Measurements from ENCODE around the gene REC8.
A peak's percentile ranks its signal among the peaks of the same experiment; 100 is the strongest.

The REC8 gene

DNA sequence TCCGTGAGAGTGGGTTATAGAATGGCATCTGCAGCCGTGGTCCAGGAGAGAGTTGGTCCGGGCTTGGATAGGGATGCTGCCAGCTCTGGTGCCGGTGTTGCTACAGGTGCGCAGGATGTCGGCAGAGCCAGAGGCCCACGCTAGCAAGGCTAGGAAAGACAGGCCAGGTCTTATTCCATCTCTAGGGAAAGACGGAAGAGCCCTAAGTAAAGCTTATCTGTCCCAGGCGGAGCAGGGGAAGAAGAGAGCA is 36.4 kb upstream of the REC8 start:
- Mint-ChIP-seq H3K36me3 (peaks cover 40% of the 10 kb centered on the region), H3K4me1 (peaks cover 59% of the 10 kb centered on the region), H3K9me3 (no peaks in the 10 kb centered on the region), H3K27ac (peak overlapping the region; percentile 81), H3K4me3 (peak overlapping the region; percentile 87)
- ATAC-seq (peak; percentile 2), DNase-seq (ENCODE audit: low spot score in 2 of 2) (no peak)

DNA sequence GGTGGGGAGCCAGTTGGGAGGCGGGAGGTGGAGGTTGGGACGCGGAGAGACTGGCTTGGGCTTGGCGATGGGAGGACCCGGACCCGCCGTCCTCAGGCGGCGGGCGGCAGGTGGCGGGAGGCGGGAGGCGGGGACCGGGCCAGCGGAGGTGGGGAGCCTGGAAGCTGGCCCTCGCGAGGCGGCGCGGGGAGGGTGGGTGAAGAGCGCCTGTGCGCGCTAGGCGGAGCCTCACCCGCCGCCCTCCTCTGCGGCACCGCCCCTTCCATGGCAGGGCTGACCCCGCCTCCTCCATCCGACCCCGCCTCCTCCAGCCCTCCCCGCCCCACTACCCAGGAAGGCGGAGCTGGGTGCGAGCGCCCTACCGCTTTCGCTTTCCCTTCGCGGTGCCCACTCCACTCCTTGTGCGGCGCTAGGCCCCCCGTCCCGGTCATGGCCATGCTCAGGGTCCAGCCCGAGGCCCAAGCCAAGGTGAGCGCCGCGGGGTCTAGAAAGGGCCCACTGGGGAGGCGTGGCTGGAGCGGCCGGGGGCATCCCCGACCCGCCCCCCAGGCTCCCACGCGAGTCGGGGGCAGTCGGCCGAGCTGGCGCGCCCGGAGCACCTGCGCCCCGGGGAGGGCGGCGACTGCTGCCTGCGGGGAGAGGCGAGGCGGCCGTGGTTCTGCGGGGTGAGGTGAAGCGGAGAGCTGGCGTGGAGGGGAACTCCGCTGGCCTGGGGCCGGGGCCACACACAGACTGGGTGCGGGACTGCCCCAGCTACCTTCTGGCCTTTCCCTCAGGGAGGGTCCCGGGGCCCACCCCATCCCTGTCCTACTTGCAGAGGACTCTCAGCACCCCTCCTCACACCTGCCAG is 35.8 kb upstream of the REC8 start, which contains the start of gene PSME1:
PSME1 (plus strand) TSS at position 361 of the 850 bp plus-strand sequence; CDS start at position 430, 69 bp downstream.
- Mint-ChIP-seq H3K36me3 (peaks cover 46% of the 10 kb centered on the region), H3K4me3 (peak within 1 kb of the TSS; percentile 87), H3K4me1 (peaks cover 64% of the 10 kb centered on the region), H3K27ac (peak within 1 kb of the TSS; percentile 92), H3K9me3 (no peaks in the 10 kb centered on the region)
- ATAC-seq (peak; percentile 94), DNase-seq (ENCODE audit: low spot score in 2 of 2) (peak; percentile 91 to 97)

DNA sequence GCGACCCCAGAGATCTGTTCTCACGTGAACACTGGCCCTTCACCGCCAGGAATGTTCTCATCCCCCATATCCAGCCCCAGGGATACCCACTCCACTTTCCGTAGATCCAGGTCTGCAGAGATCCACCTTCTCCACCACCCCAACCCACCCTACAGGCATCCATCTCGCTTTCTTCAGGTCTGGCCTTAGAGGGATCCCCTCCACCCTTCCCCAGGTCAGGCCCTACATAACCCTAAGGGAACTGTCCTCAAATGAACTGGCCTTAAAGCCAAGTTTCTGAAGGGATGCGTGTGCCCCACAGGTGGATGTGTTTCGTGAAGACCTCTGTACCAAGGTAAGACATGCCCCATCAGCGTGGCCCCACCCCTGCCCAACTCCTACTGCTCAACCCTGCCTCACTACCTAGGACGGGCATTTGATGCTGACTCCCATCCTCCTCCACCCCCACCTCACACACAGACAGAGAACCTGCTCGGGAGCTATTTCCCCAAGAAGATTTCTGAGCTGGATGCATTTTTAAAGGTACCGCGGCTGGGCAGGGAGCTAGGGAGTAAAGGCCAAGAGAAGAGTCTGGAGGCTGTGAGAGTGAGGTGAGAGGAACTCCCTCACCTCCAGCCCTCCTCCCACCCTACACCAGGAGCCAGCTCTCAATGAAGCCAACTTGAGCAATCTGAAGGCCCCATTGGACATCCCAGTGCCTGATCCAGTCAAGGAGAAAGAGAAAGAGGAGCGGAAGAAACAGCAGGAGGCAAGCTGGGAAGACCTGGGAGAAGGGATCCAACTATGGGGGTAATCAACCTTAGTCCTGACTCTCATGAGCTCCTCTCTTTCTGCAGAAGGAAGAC is 35.0 kb upstream of the REC8 start:
- ATAC-seq: no peak
- Mint-ChIP-seq H3K9me3 (no peaks in the 10 kb centered on the region), H3K4me3 (peak overlapping the region; percentile 87), H3K4me1 (peaks cover 64% of the 10 kb centered on the region), H3K27ac (peak overlapping the region; percentile 92), H3K36me3 (peaks cover 54% of the 10 kb centered on the region)
- DNase-seq (ENCODE audit: low spot score in 2 of 2): no peak

DNA sequence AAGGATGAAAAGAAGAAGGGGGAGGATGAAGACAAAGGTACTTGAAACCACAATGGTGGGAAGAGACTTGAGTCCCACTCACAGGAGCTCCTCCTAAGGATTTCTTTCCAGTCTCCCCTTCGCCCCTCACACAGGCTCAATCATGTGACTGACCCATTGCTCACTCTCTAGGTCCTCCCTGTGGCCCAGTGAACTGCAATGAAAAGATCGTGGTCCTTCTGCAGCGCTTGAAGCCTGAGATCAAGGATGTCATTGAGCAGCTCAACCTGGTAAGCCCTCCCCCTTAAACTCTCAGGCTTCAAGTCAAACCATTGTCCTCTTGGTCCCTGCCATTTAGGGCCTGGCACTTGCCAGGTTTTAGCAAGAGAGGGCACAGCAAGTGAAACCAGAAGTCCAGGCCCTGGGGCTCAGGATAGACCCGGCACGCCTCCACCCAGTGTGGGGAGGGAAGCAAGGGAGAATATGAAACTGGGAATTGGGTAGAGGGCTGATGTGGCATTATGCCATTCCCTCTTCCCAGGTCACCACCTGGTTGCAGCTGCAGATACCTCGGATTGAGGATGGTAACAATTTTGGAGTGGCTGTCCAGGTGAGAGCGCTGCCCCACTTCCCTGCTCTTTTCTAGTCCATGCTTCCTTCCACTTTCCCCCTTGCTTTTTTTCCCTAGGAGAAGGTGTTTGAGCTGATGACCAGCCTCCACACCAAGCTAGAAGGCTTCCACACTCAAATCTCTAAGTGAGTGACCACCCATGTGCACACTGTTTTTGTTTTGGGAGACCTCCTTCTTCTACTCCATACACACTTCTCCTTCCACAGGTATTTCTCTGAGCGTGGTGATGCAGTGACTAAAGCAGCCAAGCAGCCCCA is 34.1 kb upstream of the REC8 start:
- peak overlapping the region; percentile 92 for H3K27ac Mint-ChIP-seq

DNA sequence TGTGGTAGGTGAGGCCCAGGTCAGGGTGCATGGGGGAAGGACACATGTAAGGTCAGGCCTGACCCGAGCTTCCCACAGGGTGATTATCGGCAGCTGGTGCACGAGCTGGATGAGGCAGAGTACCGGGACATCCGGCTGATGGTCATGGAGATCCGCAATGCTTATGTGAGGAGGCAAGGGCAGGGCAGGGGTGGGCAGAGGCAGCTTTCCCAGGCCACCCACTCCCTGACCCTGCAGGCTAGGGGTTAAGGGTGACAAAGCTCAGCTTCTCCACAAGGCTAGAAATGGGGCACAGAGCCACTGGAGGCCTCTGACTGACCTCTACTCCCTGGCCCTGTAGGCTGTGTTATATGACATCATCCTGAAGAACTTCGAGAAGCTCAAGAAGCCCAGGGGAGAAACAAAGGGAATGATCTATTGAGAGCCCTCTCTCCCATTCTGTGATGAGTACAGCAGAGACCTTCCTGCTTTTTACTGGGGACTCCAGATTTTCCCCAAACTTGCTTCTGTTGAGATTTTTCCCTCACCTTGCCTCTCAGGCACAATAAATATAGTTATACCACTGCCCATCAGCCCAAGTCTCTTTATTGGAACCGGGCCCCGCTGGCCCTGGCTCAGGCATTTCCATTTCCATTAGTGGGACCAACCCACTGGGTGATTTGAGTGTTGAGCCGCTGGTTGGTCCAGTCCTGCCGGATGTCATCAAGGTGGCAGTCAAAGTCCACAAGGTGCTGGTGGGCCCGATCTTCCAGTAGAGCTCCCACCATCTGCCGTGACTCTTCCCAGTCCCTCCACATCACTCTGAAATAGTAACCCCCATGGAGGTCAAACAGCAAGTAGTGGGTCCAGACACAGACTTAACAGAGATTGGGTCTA is 33.2 kb upstream of the REC8 start:
- H3K4me1 Mint-ChIP-seq: peaks cover 67% of the 10 kb centered on the region

More for the DNA sequence above, 34.1 kb upstream of the REC8 start:
- Mint-ChIP-seq H3K4me1 (peaks cover 62% of the 10 kb centered on the region), H3K4me3 (peak overlapping the region; percentile 87), H3K9me3 (no peaks in the 10 kb centered on the region), H3K36me3 (peaks cover 63% of the 10 kb centered on the region)
- ATAC-seq (no peak), DNase-seq (ENCODE audit: low spot score in 2 of 2) (no peak)

DNA sequence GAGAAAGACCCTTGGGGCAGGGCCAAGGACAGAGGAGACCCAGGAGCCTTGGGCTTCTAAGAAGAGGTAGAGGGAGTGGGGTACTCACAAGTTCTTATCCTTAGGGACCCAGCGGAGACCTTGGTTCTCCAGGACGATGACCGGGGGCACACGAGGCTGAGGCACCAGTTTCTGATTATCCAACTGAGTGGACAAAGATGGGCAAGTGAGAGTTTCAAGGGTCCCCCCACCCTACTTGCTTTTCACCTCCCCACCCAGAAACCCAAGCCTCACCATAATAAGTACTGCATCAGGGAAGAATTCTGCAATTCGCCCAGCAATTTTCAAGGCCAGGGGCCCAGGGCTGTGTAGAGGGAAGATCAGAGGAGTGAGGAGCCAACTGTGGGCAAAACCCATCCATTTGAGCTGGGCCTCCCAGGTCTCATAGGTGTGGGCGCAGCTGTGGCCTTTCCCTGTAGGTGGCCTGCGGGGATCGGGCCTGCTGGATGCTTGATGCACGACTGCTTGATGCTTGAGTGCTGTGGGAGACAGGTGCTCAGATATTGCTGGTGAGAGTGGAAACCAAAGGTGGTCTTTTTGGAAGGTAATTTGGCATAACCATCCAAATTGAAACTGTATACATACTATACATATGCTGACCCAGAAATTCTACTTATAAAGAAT is 32.5 kb upstream of the REC8 start:
- DNase-seq (ENCODE audit: low spot score in 2 of 2) (no peak), ATAC-seq (no peak)
- H3K36me3 Mint-ChIP-seq: peaks cover 79% of the 10 kb centered on the region
- H3K27ac Mint-ChIP-seq: peak overlapping the region; percentile 56
- no peaks in the 10 kb centered on the region for H3K9me3 Mint-ChIP-seq
- H3K4me3 Mint-ChIP-seq: peak overlapping the region; percentile 87
- H3K4me1 Mint-ChIP-seq: peaks cover 73% of the 10 kb centered on the region

More for the DNA sequence above, 33.2 kb upstream of the REC8 start:
- H3K9me3 Mint-ChIP-seq: no peaks in the 10 kb centered on the region
- H3K4me3 Mint-ChIP-seq: peak overlapping the region; percentile 87
- peaks cover 72% of the 10 kb centered on the region for H3K36me3 Mint-ChIP-seq
- DNase-seq (ENCODE audit: low spot score in 2 of 2) (no peak), ATAC-seq (no peak)
- peak overlapping the region; percentile 56 for H3K27ac Mint-ChIP-seq

DNA sequence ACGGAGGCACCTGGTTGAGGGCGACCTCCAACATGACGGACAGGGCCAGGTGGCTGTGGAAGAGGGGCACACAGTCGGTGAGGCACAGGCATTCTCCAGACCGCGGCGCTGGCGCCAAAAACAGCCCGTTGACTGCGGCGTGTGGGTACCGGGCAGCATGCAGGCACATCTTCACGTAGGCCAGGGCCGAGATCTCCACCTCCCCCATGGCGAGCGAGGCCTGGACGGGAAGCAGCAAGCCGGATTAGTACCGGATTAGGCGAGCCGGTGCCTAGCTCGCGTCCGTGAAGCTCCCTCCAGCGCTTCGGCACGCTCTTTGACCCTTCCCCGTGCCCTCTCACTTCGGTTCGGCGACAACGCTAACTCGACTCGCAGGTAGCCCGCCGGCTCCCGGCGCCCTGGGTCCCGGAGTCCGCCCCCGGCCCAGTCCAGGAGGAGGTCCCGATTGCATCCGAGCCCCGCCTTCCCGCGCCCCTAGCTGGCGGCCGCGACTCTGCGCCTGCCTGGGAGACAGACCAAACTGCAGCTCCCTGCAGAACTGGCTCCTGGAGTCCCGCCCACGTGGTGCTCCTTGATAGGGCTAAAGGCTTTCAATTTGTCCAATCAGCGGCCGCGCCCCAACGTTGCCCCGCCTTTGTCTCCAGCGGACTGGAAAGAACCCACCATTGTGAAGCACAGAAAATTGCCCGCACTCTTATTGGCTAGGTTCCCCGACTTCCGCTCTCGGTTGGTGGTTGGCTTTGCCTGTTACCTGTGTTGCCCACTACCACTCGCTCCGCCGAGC is 30.6 kb upstream of the REC8 start, which contains the start of gene EMC9:
EMC9 (minus strand) TSS at position 495 of the 784 bp plus-strand sequence; CDS start at position 208, 287 bp downstream.
- H3K4me3 Mint-ChIP-seq: peak within 1 kb of the TSS; percentile 87
- H3K4me1 Mint-ChIP-seq: peaks cover 79% of the 10 kb centered on the region
- H3K27ac Mint-ChIP-seq: peak within 1 kb of the TSS; percentile 92
- H3K9me3 Mint-ChIP-seq: no peaks in the 10 kb centered on the region
- DNase-seq (ENCODE audit: low spot score in 2 of 2) (peak; percentile 93 to 99), ATAC-seq (peak; percentile 92)
- H3K36me3 Mint-ChIP-seq: peaks cover 98% of the 10 kb centered on the region

DNA sequence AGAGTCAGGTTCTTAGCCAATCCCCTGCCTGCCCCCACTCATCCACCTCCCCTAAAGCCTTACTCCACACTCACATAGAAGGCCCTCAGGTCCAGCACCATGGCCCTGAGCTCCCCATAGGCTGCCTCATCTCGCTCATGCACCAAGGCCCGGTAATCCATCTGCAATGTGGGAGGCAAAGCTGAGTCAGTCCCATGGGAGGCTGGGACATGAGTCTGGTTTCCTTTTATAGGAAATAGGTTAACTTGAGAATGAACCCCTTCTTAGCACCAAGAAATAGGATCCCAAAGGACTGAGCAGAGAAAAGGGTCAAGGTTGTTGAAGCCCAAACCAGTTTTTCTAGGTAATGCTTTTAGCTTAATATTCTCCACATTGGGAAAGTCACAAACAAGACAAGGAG is 28.4 kb upstream of the REC8 start:
- H3K4me1 Mint-ChIP-seq: peaks cover 73% of the 10 kb centered on the region
- H3K36me3 Mint-ChIP-seq: peaks cover 88% of the 10 kb centered on the region

DNA sequence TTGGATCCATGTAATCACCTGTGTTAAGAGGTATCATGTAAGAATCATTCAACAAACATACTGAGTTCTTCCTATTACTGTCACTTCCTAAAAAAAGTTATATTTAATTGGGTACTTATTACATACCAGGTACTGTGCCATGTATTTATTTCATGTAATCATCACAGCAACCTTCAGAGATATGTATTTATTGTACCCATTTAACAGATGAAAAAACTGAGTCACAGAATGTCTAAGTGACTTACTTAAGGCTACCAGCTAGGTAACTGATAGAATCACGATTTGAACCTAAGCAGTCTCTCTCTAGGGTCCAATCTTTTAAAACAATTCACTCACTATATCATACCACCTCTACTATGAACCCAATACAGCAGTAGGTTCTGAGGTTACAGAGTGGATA is 27.4 kb upstream of the REC8 start:
- peak overlapping the region; percentile 98 for H3K4me3 Mint-ChIP-seq
- no peak for DNase-seq (ENCODE audit: low spot score in 2 of 2)
- no peak for ATAC-seq
- peaks cover 87% of the 10 kb centered on the region for H3K36me3 Mint-ChIP-seq
- peaks cover 73% of the 10 kb centered on the region for H3K4me1 Mint-ChIP-seq
- H3K27ac Mint-ChIP-seq: no peak overlapping the region
- H3K9me3 Mint-ChIP-seq: no peaks in the 10 kb centered on the region

More for the DNA sequence above, 28.4 kb upstream of the REC8 start:
- H3K27ac Mint-ChIP-seq: peak overlapping the region; percentile 20
- H3K4me3 Mint-ChIP-seq: peak overlapping the region; percentile 87
- DNase-seq (ENCODE audit: low spot score in 2 of 2): no peak
- no peak for ATAC-seq
- no peaks in the 10 kb centered on the region for H3K9me3 Mint-ChIP-seq

DNA sequence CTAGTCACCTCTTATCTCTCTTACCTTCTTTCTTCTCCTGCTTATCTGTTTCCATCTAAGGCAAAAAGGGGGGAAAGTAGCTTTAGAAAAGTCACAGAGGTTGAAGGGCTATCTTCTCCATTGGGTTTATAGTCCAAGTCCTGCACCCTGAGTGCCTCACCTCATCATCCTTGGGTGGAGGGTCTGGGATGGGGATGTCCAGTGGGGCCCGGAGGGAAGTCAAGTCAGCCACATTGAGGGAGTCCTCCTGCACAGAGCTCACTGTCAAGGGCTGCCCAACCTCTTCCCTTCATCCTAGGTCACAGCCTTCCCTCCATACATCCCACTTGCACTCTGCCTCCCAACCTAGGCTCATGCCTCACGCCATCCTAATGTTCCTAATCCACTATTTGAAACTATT is 26.7 kb upstream of the REC8 start:
- peaks cover 82% of the 10 kb centered on the region for H3K36me3 Mint-ChIP-seq
- H3K4me3 Mint-ChIP-seq: peak overlapping the region; percentile 98
- ATAC-seq (no peak), DNase-seq (ENCODE audit: low spot score in 2 of 2) (no peak)
- H3K4me1 Mint-ChIP-seq: peaks cover 73% of the 10 kb centered on the region
- H3K27ac Mint-ChIP-seq: peak overlapping the region; percentile 94
- no peaks in the 10 kb centered on the region for H3K9me3 Mint-ChIP-seq

DNA sequence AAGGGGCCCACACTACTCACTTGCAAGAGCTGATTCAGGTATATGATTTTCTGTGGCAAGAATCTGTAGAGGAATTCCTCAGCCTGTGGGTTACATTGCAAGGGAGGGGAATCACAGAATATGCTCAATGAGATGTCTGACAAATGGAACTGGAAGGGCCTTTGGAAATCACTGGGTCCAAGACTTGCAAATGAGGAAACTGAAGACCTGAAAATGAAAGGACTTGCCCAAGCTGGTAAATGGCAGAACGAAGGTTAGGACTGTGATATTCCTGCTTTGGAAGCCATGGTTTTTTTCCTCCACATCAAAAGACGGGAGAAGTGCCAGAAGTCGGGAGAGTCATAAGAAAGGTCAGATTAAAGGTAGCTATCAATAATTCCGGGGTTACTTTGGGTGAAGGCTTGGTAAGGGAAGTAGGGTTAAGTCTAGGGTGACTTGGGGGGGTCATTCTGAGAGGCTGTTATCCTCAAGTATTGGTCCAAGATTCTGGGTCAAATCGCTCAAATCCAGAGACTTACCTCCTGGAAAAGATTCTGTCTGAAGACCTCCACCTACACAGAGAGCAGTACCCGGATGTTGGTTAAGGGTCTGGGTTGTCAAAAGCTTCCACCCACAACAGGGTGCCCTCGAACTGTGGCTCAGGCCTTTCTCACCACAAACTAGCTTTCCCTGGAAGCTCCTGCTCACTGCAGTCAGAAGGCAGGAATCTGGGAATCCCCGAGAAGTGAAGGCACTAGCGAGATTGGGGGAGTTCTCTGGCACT is 26.0 kb upstream of the REC8 start:
- Mint-ChIP-seq H3K36me3 (peaks cover 82% of the 10 kb centered on the region), H3K4me1 (peaks cover 75% of the 10 kb centered on the region), H3K9me3 (no peaks in the 10 kb centered on the region), H3K27ac (peak overlapping the region; percentile 94), H3K4me3 (peak overlapping the region; percentile 98)
- DNase-seq (ENCODE audit: low spot score in 2 of 2) (no peak), ATAC-seq (no peak)

DNA sequence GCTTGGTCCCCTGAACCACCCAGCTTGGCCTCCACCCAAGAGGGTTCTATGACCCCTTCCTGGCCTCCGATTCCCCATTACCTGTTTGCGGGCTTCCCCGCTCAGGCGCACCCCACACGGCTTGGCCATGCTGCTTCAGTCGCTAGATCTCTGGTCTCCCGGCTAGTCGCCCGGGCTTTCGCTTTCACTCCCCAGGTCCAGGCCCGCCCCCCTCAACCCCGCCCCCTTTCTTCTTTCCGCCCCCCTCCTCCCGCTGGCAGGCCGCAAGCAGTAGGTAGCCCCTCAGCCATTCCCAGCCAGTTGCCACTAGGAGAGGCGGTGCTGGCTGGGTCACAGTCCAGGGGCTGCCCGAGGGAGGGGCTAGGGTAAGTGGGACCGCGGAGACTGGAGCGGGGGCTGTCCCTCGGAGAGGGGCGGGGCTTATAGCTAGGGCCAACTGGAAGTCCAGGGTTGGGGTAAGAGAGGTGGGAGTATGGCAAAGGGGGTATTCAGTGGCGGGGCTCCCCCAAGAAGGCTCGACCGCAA is 25.4 kb upstream of the REC8 start, which contains the start of gene PSME2:
PSME2 (minus strand) TSS at position 158 of the 525 bp plus-strand sequence; CDS start at position 129, 29 bp downstream.
- peak within 1 kb of the TSS; percentile 98 for H3K4me3 Mint-ChIP-seq
- ATAC-seq (peak; percentile 75), DNase-seq (ENCODE audit: low spot score in 2 of 2) (peak; percentile 79 to 97)
- H3K36me3 Mint-ChIP-seq: peaks cover 82% of the 10 kb centered on the region
- peaks cover 76% of the 10 kb centered on the region for H3K4me1 Mint-ChIP-seq
- H3K9me3 Mint-ChIP-seq: no peaks in the 10 kb centered on the region
- H3K27ac Mint-ChIP-seq: peak within 1 kb of the TSS; percentile 94
